ENCODE data around the gene CACYBP. TPM values are rescaled to one million over a fixed set of nuclear protein-coding genes. Genes with fewer than 3 reads are reported as not detected.
A peak's percentile ranks its signal among the peaks of the same experiment; 100 is the strongest.

CACYBP gene
- total RNA-seq, 2 donors from 2014 or later, result 170 to 182 TPM

GRCh38 chr1:174960362-174960761, 39.4 kb upstream of the CACYBP start:
- Mint-ChIP-seq H3K4me1 (peaks cover 22% of the 10 kb centered on the region), H3K27me3 (ENCODE audit: insufficient read depth) (no peaks in the 10 kb centered on the region), H3K36me3 (ENCODE audit: low read depth) (no peaks in the 10 kb centered on the region), H3K9me3 (no peaks in the 10 kb centered on the region), H3K4me3 (no peak overlapping the region), H3K27ac (no peak overlapping the region)
- H3K4me1 ChIP-seq (ENCODE audit: control insufficient read depth, insufficient read depth, low read length), result peaks cover 12% of the 10 kb centered on the region
- DNase-seq, result no peak
- no peaks in the 10 kb centered on the region for H3K9me3 ChIP-seq (ENCODE audit: control insufficient read depth, low read length)
- TF ChIP-seq, protein P1, sequence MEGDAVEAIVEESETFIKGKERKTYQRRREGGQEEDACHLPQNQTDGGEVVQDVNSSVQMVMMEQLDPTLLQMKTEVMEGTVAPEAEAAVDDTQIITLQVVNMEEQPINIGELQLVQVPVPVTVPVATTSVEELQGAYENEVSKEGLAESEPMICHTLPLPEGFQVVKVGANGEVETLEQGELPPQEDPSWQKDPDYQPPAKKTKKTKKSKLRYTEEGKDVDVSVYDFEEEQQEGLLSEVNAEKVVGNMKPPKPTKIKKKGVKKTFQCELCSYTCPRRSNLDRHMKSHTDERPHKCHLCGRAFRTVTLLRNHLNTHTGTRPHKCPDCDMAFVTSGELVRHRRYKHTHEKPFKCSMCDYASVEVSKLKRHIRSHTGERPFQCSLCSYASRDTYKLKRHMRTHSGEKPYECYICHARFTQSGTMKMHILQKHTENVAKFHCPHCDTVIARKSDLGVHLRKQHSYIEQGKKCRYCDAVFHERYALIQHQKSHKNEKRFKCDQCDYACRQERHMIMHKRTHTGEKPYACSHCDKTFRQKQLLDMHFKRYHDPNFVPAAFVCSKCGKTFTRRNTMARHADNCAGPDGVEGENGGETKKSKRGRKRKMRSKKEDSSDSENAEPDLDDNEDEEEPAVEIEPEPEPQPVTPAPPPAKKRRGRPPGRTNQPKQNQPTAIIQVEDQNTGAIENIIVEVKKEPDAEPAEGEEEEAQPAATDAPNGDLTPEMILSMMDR (conservative IDR thresholded peaks at IDR 0.05), result no peak
- H3K4me3 ChIP-seq (ENCODE audit: low read length), result no peak overlapping the region
- no peaks in the 10 kb centered on the region for H3K27me3 ChIP-seq (ENCODE audit: control insufficient read depth, insufficient read depth, low read length, poor library complexity, severe bottlenecking)
- H3K27ac ChIP-seq (ENCODE audit: low read depth, low read length), result no peak overlapping the region
- no peak overlapping the region for H3K9ac ChIP-seq (ENCODE audit: extremely low read depth, low read length, poor library complexity, severe bottlenecking)
- no peaks in the 10 kb centered on the region for H3K36me3 ChIP-seq (ENCODE audit: control insufficient read depth, insufficient read depth, low read length)
- WGBS, 2 experiments (ENCODE audit: insufficient coverage in 1 of 2, insufficient read length in 1 of 2), result no CpG with 5 or more reads among the region's 2 CpGs

DNA sequence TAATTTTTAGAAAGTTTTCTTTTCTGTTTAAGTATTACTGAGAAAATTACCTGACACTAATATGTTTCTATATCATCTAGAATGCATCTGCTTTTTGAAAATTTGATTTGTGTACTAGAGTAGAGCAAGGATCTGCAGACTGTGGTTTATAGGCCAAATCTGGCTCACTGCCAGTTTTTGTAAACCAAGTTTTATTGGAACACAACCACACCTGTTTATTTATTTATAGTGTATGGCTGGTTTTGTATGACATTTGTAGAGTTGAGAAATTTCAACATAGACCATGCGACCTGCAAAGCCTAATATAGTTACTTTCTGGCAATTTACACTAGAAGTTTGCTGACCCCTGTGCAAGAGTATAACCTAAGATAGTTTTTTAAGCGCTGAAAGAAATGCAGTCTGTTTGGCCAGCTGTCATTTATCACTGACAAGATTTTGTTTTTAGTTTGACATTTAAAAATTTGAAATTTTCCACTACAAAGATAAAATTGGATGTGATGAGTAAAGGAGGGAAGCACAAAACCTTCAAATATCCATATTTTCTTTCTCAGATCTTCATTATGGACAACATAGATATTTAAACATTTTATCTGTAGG, 36.1 kb upstream of the CACYBP start:
- Histone ChIP-seq H3K4me3 (ENCODE audit: low read length) (no peak overlapping the region), H3K27ac (ENCODE audit: low read depth, low read length) (no peak overlapping the region), H3K4me1 (ENCODE audit: control insufficient read depth, insufficient read depth, low read length) (peaks cover 16% of the 10 kb centered on the region), H3K9ac (ENCODE audit: extremely low read depth, low read length, poor library complexity, severe bottlenecking) (no peak overlapping the region), H3K9me3 (ENCODE audit: control insufficient read depth, low read length) (no peaks in the 10 kb centered on the region), H3K36me3 (ENCODE audit: control insufficient read depth, insufficient read depth, low read length) (no peaks in the 10 kb centered on the region), H3K27me3 (ENCODE audit: control insufficient read depth, insufficient read depth, low read length, poor library complexity, severe bottlenecking) (no peaks in the 10 kb centered on the region)
- TF ChIP-seq, protein P1 (conservative IDR thresholded peaks at IDR 0.05), result no peak
- H3K9me3 Mint-ChIP-seq, result no peaks in the 10 kb centered on the region
- H3K4me3 Mint-ChIP-seq, result no peak overlapping the region
- no peak overlapping the region for H3K27ac Mint-ChIP-seq
- DNase-seq, result no peak
- peaks cover 39% of the 10 kb centered on the region for H3K4me1 Mint-ChIP-seq
- no peaks in the 10 kb centered on the region for H3K27me3 Mint-ChIP-seq (ENCODE audit: insufficient read depth)
- H3K36me3 Mint-ChIP-seq (ENCODE audit: low read depth), result no peaks in the 10 kb centered on the region
- 95 to 100% methylated on average over 1 to 2 of the region's 2 CpGs for WGBS, 2 experiments (ENCODE audit: insufficient coverage in 1 of 2, insufficient read length in 1 of 2)

DNA sequence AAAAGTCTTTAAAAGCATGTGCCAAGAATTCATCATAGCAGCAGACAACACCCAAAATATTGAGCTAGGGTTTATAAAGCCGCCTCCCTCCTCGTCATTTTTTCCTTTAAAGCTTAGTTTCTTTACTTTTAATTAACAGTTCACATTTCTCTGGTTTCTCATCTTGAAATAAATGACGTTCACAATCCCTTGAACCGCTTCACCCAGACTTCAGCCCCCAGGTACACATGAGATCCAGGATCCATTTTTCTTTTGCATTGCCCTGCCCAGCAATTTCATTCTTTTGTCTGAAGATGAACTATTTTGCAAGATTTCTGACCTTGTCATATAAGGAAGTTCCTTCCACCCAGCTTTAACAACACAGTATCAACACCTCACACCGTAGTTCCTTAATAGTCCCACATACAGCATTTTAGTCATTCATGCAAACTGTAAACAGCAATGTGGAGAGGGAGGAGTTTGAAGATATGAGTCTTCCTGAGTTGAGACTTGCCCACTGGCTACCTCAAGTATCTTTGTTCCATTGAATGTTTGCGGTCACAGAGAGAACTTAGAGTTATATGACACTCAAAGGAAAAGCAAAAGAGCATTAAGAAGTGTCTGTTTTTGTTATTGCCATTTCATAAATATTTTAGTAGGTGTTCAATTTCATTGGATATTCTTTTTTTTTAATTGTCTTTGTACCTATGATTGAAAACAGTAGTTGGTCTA, 35.3 kb upstream of the CACYBP start:
- H3K4me3 Mint-ChIP-seq, result no peak overlapping the region
- H3K36me3 Mint-ChIP-seq (ENCODE audit: low read depth), result no peaks in the 10 kb centered on the region
- Histone ChIP-seq H3K4me3 (ENCODE audit: low read length) (no peak overlapping the region), H3K4me1 (ENCODE audit: control insufficient read depth, insufficient read depth, low read length) (peaks cover 16% of the 10 kb centered on the region), H3K27me3 (ENCODE audit: control insufficient read depth, insufficient read depth, low read length, poor library complexity, severe bottlenecking) (no peaks in the 10 kb centered on the region), H3K9ac (ENCODE audit: extremely low read depth, low read length, poor library complexity, severe bottlenecking) (no peak overlapping the region), H3K27ac (ENCODE audit: low read depth, low read length) (no peak overlapping the region), H3K9me3 (ENCODE audit: control insufficient read depth, low read length) (no peaks in the 10 kb centered on the region), H3K36me3 (ENCODE audit: control insufficient read depth, insufficient read depth, low read length) (no peaks in the 10 kb centered on the region)
- TF ChIP-seq, protein P1 (conservative IDR thresholded peaks at IDR 0.05), result no peak
- no peaks in the 10 kb centered on the region for H3K27me3 Mint-ChIP-seq (ENCODE audit: insufficient read depth)
- H3K27ac Mint-ChIP-seq, result peak overlapping the region; percentile 82
- peaks cover 46% of the 10 kb centered on the region for H3K4me1 Mint-ChIP-seq
- WGBS, 2 experiments (ENCODE audit: insufficient coverage in 1 of 2, insufficient read length in 1 of 2), result 72 to 94% methylated on average over 4 to 6 of the region's 6 CpGs
- no peaks in the 10 kb centered on the region for H3K9me3 Mint-ChIP-seq
- DNase-seq, result no peak
